GM12878 (cell line): Measurements from ENCODE around the gene MSRB2. TPM values are rescaled to one million over a fixed set of nuclear protein-coding genes. Genes with fewer than 3 reads are reported as not detected.

Source experiments
- ATAC-seq: fragments of 200-7000 bp; cut with Tn5 transposase; 3 replicates; pipeline ENCODE4 v1.9.1; 2020; ENCODE audit warnings: mild to moderate bottlenecking, moderate library complexity
- BruUV-seq: library from RNA; stranded (reverse); fragments of 400-500 nt; replicated peaks from 2 replicates; lab custom pipeline; 2021; lab: Mats Ljungman, UMichigan
- CTCF ChIA-PET: fragments of 300-600 bp; sonication (Branson Sonifier 250); formaldehyde crosslinking; extraction: SDS; loops from one replicate; lab custom pipeline; 2021; ENCODE audit warnings: inconsistent platforms; lab: Yijun Ruan, JAX
- POLR2A ChIA-PET: fragments of 350-600 bp; formaldehyde crosslinking; extraction: SDS; loops from one replicate; lab custom pipeline; 2021; ENCODE audit warnings: inconsistent platforms; lab: Charles Lee
- RAD21 ChIA-PET: fragments of 300-600 bp; sonication (Branson Sonifier 250); formaldehyde crosslinking; loops from one replicate; lab custom pipeline; 2023; ENCODE audit warnings: antibody characterized with exemption; ENCODE audit not compliant: unreplicated experiment; lab: Charles Lee
- SMC1A ChIA-PET: fragments of 300-600 bp; sonication (Branson Sonifier 250); formaldehyde crosslinking; loops from one replicate; lab custom pipeline; 2023; ENCODE audit not compliant: unreplicated experiment, uncharacterized antibody; lab: Charles Lee
- DNase-seq: peaks from one replicate; pipeline ENCODE4 v3.0.0-alpha.2; 2011; ENCODE audit warnings: low read depth, low spot score
- FAIRE-seq: peaks from 3 replicates; lab custom pipeline; 2011; peaks lifted over from hg19 to GRCh38; lab: Jason Lieb, UNC
- H2AFZ ChIP-seq: 2 replicates; pipeline ENCODE4 v1.6.0; 2011; ENCODE audit warnings: low read depth, low read length, control low read depth; ENCODE audit not compliant: control insufficient read depth
- H3K27ac ChIP-seq: 2 replicates; pipeline ENCODE4 v1.5.1; 2011; ENCODE audit warnings: control low read depth; ENCODE audit not compliant: control insufficient read depth, insufficient read depth
- H3K27me3 ChIP-seq, 2 experiments: replicated peaks in 1 of 2; 2 replicates each; pipeline versions ENCODE4 v1.6.0 to v1.6.1; 2011; ENCODE audit warnings: low read length in 1 of 2; ENCODE audit not compliant: control insufficient read depth in 2 of 2, insufficient read depth in 2 of 2
- H3K36me3 ChIP-seq, 2 experiments: 2 replicates each; pipeline ENCODE4 v1.5.1; 2011; ENCODE audit warnings: low read length in 1 of 2; ENCODE audit not compliant: control insufficient read depth in 2 of 2, insufficient read depth in 2 of 2
- H3K4me1 ChIP-seq: 2 replicates; pipeline ENCODE4 v1.6.1; 2011; ENCODE audit warnings: mild to moderate bottlenecking, low read length, moderate library complexity, mixed read lengths; ENCODE audit not compliant: control insufficient read depth, insufficient read depth
- H3K4me2 ChIP-seq: 2 replicates; pipeline ENCODE4 v1.6.0; 2011; ENCODE audit warnings: control low read depth; ENCODE audit not compliant: control insufficient read depth, insufficient read depth
- H3K4me3 ChIP-seq: fragments of 200-600 bp; sonication (generic); 2 replicates; pipeline ENCODE4 v1.5.1; 2016
- H3K79me2 ChIP-seq: 2 replicates; pipeline ENCODE4 v1.6.0; 2011; ENCODE audit warnings: low read length; ENCODE audit not compliant: control insufficient read depth, insufficient read depth
- H3K9ac ChIP-seq: 2 replicates; pipeline ENCODE4 v1.8.0; 2011; ENCODE audit warnings: low read length, control low read depth, mixed read lengths; ENCODE audit not compliant: control insufficient read depth, insufficient read depth
- H3K9me3 ChIP-seq: replicated peaks from 3 replicates; pipeline ENCODE4 v1.5.1; 2011; ENCODE audit warnings: mild to moderate bottlenecking, low read length; ENCODE audit not compliant: control insufficient read depth, insufficient read depth
- H4K20me1 ChIP-seq: 2 replicates; pipeline ENCODE4 v1.6.0; 2011; ENCODE audit not compliant: control insufficient read depth, insufficient read depth
- CREM ChIP-seq: IDR thresholded peaks from 2 replicates; pipeline ENCODE4 v1.6.1; 2014; ENCODE audit warnings: antibody characterized with exemption, low read depth
- HSF1 ChIP-seq: fragments of 150-350 bp; IDR thresholded peaks from 2 replicates; pipeline ENCODE4 v1.6.1; 2014; ENCODE audit warnings: mild to moderate bottlenecking, low read depth, low read length
- TCF7 ChIP-seq: IDR thresholded peaks from 2 replicates; pipeline ENCODE4 v1.6.1; 2014; ENCODE audit warnings: antibody characterized with exemption, borderline replicate concordance
- ZNF687 ChIP-seq: fragments of 450-650 bp; IDR thresholded peaks from 2 replicates; pipeline ENCODE4 v1.6.1; 2017; ENCODE audit warnings: mild to moderate bottlenecking, moderate library complexity
- WGBS: methylation state at CpG from one replicate; pipeline ENCODE4 v1.1.6; 2016; ENCODE audit warnings: low lambda C conversion rate; ENCODE audit not compliant: insufficient replicate concordance, insufficient coverage; ENCODE audit errors: missing lambda C conversion rate; 5-methylcytosine and 5-hydroxymethylcytosine counted together
- in situ Hi-C: fragments of 300-500 bp; cut with MboI; formaldehyde crosslinking; loops from 9 replicates; pipeline ENCODE4 v1.14.3; 2018; ENCODE audit warnings: mixed read lengths
- intact Hi-C: fragments of 100-400 bp; cut with micrococcal nuclease; formaldehyde crosslinking; loops from one replicate; pipeline ENCODE4 v1.14.2; 2022; ENCODE audit not compliant: unreplicated experiment
- polyA plus RNA-seq, 11 experiments: library from polyadenylated mRNA; depleted of rRNA in 4 of 11; unstranded in 6 of 11; stranded (reverse) in 5 of 11; fragments of >200 nt; fragmentation: Nextera tagmentation in 4 of 11; fragmentation: Illumina TruSeq in 1 of 11; extraction: Ambion mirVana in 4 of 11; extraction: Trizol in 1 of 11; gene quantifications; 1 replicate in 1 of 11; 2 replicates in 10 of 11; pipeline versions ENCODE4 v1.2.1 to v1.2.3, GENCODE V29; 2011 to 2016; ENCODE audit warnings: inconsistent platforms in 2 of 11, missing spikeins in 2 of 11, low read depth in 1 of 11
- total RNA-seq, 4 experiments: library from RNA; depleted of rRNA in 3 of 4; stranded (reverse); fragments of >200 nt in 3 of 4; fragmentation: Illumina TruSeq in 1 of 4; extraction: Trizol in 1 of 4; gene quantifications; 2 replicates each; pipeline versions ENCODE4 v1.2.1 to v1.2.3, GENCODE V29; 2013 to 2021

Gene MSRB2
- total and polyA plus RNA-seq, 10 of the 15 experiments (the other 5 are each of a cell fraction or from before 2014, with no cell fraction given), result 1.5 to 18.6 (median 6.2) TPM

- TF ChIP-seq HSF1 (no peak), CREM (no peak)
These were observed 50.9 kb downstream of the MSRB2 start (continued) for GRCh38 chr10:23146258-23146657.

GRCh38 chr10:23147035-23147434, 51.7 kb downstream of the MSRB2 start:
- ChIA-PET CTCF (interaction anchor here (3.9 kb wide), 1 partner anchor 11 kb away, joined by 19 read pairs; no protein-coding TSS in a partner anchor), SMC1A (no interaction called here), POLR2A (no interaction called here), RAD21 (no interaction called here)
- H3K9me3 ChIP-seq, result no peaks in the 10 kb centered on the region
- intact Hi-C loops (no loop called here), in situ Hi-C loops (no loop called here)
- H3K27me3 ChIP-seq, result no peaks in the 10 kb centered on the region
- BruUV-seq, result no TSS peak
- H3K27ac ChIP-seq, result no peak overlapping the region
- no peaks in the 10 kb centered on the region; the same call in 1 of the 2 replicates for H3K4me1 ChIP-seq
- H3K36me3 ChIP-seq, result no peaks in the 10 kb centered on the region
- TF ChIP-seq ZNF687, result no peak
- TF ChIP-seq TCF7, result no peak
- ATAC-seq (no peak), FAIRE-seq (no peak), DNase-seq (no peak)
- no peak overlapping the region for H3K4me3 ChIP-seq
- H2AFZ ChIP-seq, result no peak overlapping the region
- H4K20me1 ChIP-seq, result no peaks in the 10 kb centered on the region
- no peak overlapping the region for H3K9ac ChIP-seq
- WGBS, result 47% methylated on average over 6 of the region's 6 CpGs
- H3K79me2 ChIP-seq, result no peaks in the 10 kb centered on the region
- H3K4me2 ChIP-seq, result no peak overlapping the region
